Vagina (tissue), 2 donors: Measurements from ENCODE around the gene SCYGR5.

Source experiments
- POLR2A ChIP-seq, 2 donors: fragments of 450-650 bp; IDR thresholded peaks; one replicate each; pipeline ENCODE4 v1.6.1; 2017; ENCODE audit warnings: antibody characterized with exemption in 2 of 2, mild to moderate bottlenecking in 2 of 2, moderate library complexity in 2 of 2
- POLR2AphosphoS5 ChIP-seq, 2 donors: sonication (generic); formaldehyde crosslinking; IDR thresholded peaks; one replicate each; pipeline ENCODE4 v1.9.0; 2017; ENCODE audit warnings: antibody characterized with exemption in 2 of 2, mild to moderate bottlenecking in 2 of 2, low read depth in 1 of 2; ENCODE audit not compliant: insufficient read depth in 1 of 2
- TF ChIP-seq, protein P1 (sequence below), 3 experiments: fragments of 450-650 bp in 2 of 3; fragments of 200-600 bp in 1 of 3; sonication (generic) in 1 of 3; IDR thresholded peaks; one replicate each; pipeline ENCODE4 v1.5.1; 2017 to 2019; ENCODE audit warnings: antibody characterized with exemption in 3 of 3, mild to moderate bottlenecking in 2 of 3, moderate library complexity in 2 of 3

DNA sequence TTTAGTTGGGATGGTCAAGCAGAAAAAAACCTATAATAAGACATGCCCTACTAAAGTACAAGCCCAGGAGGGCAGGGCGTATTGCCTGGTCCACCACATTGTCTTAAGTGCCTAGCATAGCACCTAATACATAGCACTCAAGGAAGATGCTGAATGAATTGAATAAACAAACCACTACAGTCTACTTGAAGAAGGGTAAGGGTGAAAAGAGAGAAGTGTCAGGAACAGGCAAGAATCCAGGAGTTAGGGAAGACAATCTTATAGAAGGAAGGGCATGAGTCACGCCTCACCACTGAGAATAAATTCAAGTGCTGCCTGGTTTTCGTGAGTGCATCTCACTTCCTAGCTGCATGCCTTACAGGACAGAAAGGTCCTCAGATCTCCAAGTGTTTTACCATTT lies 37.4 kb downstream of the SCYGR5 start:
- TF ChIP-seq, protein P1, sequence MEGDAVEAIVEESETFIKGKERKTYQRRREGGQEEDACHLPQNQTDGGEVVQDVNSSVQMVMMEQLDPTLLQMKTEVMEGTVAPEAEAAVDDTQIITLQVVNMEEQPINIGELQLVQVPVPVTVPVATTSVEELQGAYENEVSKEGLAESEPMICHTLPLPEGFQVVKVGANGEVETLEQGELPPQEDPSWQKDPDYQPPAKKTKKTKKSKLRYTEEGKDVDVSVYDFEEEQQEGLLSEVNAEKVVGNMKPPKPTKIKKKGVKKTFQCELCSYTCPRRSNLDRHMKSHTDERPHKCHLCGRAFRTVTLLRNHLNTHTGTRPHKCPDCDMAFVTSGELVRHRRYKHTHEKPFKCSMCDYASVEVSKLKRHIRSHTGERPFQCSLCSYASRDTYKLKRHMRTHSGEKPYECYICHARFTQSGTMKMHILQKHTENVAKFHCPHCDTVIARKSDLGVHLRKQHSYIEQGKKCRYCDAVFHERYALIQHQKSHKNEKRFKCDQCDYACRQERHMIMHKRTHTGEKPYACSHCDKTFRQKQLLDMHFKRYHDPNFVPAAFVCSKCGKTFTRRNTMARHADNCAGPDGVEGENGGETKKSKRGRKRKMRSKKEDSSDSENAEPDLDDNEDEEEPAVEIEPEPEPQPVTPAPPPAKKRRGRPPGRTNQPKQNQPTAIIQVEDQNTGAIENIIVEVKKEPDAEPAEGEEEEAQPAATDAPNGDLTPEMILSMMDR (IDR thresholded peaks at IDR 0.05) = no peak
- no peak for TF ChIP-seq POLR2A (IDR thresholded peaks at IDR 0.05)
- no peak for TF ChIP-seq POLR2AphosphoS5 (IDR thresholded peaks at IDR 0.05; ENCODE audit: insufficient read depth in 1 of 2, low read depth in 1 of 2)
